Panc1 (cell line): ENCODE measurements around the gene RNF144A.

ENCODE experiments used
- CTCF ChIP-seq: fragments of 450-650 bp; IDR thresholded peaks from 2 replicates; pipeline ENCODE4 v1.5.1; 2017; ENCODE audit warnings: mild to moderate bottlenecking
- POLR2AphosphoS5 ChIP-seq: IDR thresholded peaks from 2 replicates; pipeline ENCODE4 v1.6.1; 2012; ENCODE audit warnings: mild to moderate bottlenecking, low read depth, low read length, moderate library complexity
- TCF7L2 ChIP-seq: IDR thresholded peaks from 2 replicates; pipeline ENCODE4 v1.6.1; 2011; ENCODE audit warnings: mild to moderate bottlenecking, low read depth, low read length, inconsistent platforms
- TF ChIP-seq, protein P1 (sequence below), 2 experiments: IDR thresholded peaks; 2 replicates each; pipeline ENCODE4 v1.6.1; 2011 to 2012; ENCODE audit warnings: low read depth in 2 of 2, control low read depth in 1 of 2, low read length in 1 of 2, mild to moderate bottlenecking in 1 of 2, moderate library complexity in 1 of 2; ENCODE audit not compliant: insufficient read depth in 1 of 2

GRCh38 chr2:6940820-6941219 is 23.6 kb downstream of the RNF144A start:
- no peak for TF ChIP-seq CTCF
- TF ChIP-seq, protein P1, sequence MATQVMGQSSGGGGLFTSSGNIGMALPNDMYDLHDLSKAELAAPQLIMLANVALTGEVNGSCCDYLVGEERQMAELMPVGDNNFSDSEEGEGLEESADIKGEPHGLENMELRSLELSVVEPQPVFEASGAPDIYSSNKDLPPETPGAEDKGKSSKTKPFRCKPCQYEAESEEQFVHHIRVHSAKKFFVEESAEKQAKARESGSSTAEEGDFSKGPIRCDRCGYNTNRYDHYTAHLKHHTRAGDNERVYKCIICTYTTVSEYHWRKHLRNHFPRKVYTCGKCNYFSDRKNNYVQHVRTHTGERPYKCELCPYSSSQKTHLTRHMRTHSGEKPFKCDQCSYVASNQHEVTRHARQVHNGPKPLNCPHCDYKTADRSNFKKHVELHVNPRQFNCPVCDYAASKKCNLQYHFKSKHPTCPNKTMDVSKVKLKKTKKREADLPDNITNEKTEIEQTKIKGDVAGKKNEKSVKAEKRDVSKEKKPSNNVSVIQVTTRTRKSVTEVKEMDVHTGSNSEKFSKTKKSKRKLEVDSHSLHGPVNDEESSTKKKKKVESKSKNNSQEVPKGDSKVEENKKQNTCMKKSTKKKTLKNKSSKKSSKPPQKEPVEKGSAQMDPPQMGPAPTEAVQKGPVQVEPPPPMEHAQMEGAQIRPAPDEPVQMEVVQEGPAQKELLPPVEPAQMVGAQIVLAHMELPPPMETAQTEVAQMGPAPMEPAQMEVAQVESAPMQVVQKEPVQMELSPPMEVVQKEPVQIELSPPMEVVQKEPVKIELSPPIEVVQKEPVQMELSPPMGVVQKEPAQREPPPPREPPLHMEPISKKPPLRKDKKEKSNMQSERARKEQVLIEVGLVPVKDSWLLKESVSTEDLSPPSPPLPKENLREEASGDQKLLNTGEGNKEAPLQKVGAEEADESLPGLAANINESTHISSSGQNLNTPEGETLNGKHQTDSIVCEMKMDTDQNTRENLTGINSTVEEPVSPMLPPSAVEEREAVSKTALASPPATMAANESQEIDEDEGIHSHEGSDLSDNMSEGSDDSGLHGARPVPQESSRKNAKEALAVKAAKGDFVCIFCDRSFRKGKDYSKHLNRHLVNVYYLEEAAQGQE (IDR thresholded peaks at IDR 0.05; ENCODE audit: insufficient read depth in 1 of 2, low read depth in 2 of 2, low read length in 1 of 2): no peak
- no peak for TF ChIP-seq TCF7L2
- TF ChIP-seq POLR2AphosphoS5: no peak
